ENCODE measurements around the gene GJB5.

DNA sequence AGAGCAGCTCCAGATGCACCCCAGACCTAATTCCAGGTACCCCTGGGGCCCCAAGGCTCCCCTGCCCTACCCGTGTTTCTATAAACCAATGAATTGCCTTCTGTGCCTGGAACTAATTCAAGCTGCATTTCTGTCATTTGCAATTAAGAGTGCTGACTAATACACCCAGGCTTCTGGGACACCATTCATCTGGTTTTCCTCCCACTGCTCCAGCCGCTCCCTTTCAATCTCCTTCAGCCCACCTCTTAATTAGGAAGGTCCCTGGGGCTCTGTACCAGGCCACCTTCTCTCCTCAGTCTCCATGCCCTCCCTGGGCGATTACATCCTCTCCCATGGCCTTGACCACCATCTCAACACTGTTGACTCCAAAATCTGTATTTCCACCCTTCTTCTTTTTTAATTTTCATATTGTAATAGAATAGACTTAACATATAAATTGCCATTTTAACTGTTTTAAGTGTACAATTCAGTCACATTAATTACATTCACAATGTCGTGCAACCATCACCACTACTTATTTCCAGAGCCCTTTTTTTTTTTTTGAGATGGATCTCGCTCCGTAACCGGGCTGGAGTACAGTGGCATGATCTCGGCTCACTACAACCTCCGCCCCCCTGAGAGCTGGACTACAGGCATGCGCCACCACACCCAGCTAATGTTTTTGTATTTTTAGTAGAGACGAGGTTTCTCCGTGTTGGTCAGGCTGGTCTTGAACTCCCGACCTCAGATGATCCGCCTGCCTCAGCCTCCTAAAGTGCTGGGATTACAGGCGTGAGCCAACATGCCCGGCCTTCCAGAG lies 16.9 kb downstream of the GJB5 start:
- TF ChIP-seq, protein P1, sequence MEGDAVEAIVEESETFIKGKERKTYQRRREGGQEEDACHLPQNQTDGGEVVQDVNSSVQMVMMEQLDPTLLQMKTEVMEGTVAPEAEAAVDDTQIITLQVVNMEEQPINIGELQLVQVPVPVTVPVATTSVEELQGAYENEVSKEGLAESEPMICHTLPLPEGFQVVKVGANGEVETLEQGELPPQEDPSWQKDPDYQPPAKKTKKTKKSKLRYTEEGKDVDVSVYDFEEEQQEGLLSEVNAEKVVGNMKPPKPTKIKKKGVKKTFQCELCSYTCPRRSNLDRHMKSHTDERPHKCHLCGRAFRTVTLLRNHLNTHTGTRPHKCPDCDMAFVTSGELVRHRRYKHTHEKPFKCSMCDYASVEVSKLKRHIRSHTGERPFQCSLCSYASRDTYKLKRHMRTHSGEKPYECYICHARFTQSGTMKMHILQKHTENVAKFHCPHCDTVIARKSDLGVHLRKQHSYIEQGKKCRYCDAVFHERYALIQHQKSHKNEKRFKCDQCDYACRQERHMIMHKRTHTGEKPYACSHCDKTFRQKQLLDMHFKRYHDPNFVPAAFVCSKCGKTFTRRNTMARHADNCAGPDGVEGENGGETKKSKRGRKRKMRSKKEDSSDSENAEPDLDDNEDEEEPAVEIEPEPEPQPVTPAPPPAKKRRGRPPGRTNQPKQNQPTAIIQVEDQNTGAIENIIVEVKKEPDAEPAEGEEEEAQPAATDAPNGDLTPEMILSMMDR (IDR thresholded peaks at IDR 0.05; ENCODE audit: low read depth, low read length, poor library complexity, severe bottlenecking): no peak
- TF ChIP-seq EZH2phosphoT487 (IDR thresholded peaks at IDR 0.05; ENCODE audit: borderline replicate concordance, low read length): no peak
